Spleen (tissue), 7 donors: ENCODE data around the gene PMP22.

ENCODE experiments used
- CTCF ChIP-seq, 11 experiments: fragments of 200-600 bp in 7 of 11; fragments of 450-650 bp in 4 of 11; sonication (generic) in 4 of 11; IDR thresholded peaks in 8 of 11; conservative IDR thresholded peaks in 3 of 11; 1 replicate in 7 of 11; 2 replicates in 4 of 11; pipeline versions ENCODE4 v1.4.0 to v1.8.0; 2016 to 2021; ENCODE audit warnings: antibody characterized with exemption in 11 of 11, inconsistent platforms in 4 of 11, mild to moderate bottlenecking in 1 of 11
- POLR2A ChIP-seq, 3 donors: fragments of 450-650 bp; IDR thresholded peaks; one replicate each; pipeline ENCODE4 v1.5.1; 2017; ENCODE audit warnings: antibody characterized with exemption in 3 of 3, mild to moderate bottlenecking in 1 of 3
- donor health status: DM: no; HTN: no; CAD: no; lungs with moderate emphysema.
- donor health status: DM: no; HTN: no; CAD: no.
- donor health status: DM: no; HTN: no; CAD: no.

- TF ChIP-seq POLR2A (IDR thresholded peaks at IDR 0.05) = no peak
- TF ChIP-seq CTCF (IDR thresholded peaks at IDR 0.05 in 8 of 11, conservative IDR thresholded peaks at IDR 0.05 in 3 of 11) = no peak
These were observed 25.6 kb downstream of the PMP22 start for GRCh38 chr17:15239491-15239890.
